ENCODE results near the gene MYH10.
"Not testable (repeated sequence)": the region's sequence is repeated elsewhere in the genome, so short reads cannot be mapped to it uniquely, and the experiment has no call there.

MYH10 gene

DNA sequence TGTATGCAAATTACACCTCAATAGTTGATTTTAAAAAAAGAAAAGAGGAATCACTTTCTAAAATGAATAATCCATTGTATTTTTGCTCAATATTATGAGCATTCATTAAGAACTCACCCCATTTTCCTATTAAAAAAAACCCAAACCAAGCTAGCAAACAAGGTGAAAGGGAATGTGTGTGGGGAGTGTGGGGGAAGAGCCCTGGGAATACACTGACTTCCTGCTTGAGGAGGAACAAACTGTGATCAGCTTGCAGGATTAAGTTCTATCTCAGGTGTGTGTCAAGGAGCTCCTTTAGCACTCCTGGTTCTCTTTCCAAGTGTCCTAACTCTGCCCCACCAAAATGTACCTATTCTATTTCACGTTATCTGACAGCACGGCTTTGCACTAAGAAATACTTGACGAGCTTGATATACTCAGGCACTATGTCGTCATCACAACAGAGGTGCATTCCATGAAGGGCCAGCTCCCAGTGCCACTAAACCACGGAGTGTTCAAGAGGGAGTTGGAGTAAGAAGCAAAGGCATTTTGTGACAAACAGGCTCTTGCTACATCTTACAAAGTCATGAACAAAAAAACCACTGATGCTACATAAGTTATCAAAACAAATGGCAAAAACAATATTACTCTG, 73.2 kb downstream of the MYH10 start:
- no peak for DNase-seq (ENCODE audit: low read depth in 1 of 2, low spot score in 1 of 2)

DNA sequence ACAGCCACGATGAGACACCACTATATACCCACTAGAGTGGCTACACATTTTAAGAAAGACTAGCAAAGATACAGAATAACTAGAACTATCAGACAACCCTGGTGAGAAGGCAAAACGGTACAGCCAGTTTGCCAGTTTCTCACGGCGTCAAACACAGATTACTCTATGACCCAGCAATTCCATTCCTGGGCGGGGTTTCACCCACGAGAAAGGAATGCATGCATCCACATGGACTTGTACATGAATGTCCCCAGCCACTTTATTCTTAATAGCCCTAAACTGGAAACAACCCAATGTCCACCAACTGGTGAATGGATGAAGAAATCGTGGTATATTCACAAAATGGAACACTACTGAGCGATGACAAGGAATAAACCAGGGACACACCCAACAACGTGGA, 74.5 kb downstream of the MYH10 start:
- DNase-seq (ENCODE audit: low read depth in 1 of 2, low spot score in 1 of 2): no peak

DNA sequence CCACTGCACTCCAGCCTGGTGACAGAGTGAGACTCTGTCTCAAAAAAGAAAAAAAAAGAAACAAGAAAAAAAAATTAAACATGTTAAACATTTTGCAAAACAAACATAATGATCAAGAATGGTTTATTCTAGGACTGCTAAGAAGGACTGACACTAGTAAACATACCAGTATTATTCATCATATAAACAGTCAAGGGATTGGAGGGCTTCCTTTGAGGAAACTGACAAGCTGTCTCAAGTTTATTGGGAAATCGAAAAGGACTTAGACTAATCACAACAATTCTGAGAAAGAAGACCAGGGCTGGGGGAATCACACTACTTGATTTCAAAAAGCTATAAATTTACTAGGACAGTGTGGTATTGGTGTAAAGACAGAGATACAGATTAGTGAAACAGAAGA, 75.5 kb downstream of the MYH10 start:
- DNase-seq (ENCODE audit: low read depth in 1 of 2, low spot score in 1 of 2): no peak

DNA sequence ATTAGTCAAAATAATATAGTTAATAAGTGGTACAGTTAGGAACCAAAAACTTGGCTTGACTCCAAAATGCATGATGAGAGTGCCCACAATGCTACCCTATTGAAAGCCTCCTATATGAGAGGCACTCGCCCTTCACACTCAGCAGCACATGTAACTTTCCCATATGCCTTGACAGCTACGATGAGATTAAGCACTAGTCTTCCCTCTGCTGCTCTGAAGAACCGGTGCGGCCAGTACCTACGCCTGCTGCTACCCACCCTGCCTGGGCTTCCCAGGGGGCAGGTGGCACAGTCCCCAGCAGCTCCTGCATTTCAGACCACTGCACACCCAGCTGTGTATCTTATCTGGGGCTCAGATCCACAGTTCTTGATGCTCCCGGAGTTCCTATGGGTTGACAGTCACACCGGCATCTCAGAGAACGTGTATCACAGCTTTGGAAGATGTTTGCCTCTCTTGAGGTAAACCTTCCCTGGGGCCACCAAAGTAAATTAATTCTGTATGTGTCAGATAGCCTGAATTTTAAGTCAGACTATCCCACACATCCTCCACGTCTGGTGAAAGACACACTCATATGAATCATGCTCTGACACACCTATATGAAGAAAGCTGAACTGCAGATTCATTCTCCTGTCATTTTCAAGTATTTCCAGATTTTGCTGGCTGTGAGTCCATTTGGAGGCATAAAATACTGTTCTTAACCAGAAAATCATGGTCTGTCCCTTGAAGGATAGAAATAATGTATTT, 77.8 kb downstream of the MYH10 start:
- DNase-seq (ENCODE audit: low read depth in 1 of 2, low spot score in 1 of 2): no peak

DNA sequence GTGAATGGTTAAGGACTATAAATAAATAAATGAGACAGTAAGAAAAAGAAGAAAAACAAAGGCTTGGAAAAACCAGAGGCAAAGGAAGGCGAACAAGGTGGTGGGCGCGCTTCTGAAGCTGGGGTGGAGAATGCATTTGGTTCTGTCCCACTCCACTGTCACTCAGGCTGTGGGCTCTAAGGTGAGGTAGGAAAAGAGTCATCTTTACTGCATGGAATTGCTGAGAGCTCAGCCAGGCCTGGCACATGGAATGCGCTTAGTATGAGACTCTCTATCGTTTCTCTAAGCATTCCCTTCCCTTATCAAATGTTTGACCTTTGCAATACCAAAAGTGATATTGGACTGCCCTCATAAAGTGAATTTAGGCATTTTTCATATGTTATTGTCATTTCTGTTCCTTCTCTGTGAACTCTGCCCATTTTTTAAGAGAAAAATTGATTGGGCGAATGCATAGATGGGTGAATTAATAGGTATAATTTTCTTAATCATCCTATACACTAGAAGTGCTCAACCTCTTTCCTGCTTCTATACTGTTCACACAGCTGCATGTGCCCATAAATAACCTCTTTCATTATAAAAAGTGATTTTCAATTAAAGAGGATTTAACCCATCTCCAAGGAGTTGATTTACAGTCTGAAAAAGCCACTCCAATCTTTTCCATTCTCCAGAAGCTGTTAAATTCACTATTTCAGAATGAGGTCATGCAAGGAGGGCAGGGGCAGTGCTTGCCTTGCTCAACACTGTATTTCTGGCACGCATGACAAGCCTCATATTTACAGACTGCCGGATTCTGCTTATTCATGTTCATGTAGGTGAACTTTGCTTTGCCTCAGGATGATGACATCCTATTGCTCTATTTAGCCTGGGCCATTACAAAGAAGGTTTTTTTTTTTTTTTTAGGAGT, 87.7 kb downstream of the MYH10 start:
- DNase-seq (ENCODE audit: low read depth in 1 of 2, low spot score in 1 of 2): no peak

DNA sequence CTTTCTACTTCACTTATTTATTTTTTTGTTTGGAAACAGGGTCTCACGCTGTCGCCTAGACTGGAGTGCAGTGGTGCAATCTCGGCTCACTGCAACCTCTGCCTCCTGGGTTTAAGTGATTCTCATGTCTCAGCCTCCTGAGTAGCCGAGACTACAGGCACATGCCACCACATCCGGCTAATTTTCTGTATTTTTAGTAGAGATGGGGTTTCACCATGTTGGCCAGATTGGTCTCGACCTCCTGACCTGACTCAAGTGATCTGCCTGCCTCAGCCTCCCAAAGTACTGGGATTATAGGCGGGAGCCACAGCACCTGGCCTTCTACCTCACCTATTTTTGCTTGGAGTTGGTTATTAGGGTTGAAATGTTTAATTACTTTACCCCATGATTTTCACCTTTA, 90.5 kb downstream of the MYH10 start:
- not testable (repeated sequence) for DNase-seq (ENCODE audit: low read depth in 1 of 2, low spot score in 1 of 2)

DNA sequence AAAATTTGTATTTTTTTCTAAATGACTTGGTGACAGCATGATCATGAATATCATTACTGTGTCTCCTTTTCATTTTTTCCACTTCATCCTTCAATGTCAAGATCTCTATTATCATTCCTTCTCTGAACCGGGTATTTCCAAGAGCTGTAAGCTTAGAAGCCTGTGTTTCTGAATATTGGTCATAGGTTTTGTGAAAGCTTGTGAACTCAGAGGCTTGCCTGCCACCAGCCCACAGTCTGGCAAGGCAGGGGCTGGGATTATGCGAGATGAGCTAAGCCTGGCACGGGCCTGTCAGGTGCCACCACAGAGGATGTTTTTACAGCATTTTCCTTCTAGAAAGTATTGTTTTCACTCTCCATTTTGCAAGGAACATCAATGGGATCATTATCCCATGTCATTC, 92.8 kb downstream of the MYH10 start:
- no peak for DNase-seq (ENCODE audit: low read depth in 1 of 2, low spot score in 1 of 2)

DNA sequence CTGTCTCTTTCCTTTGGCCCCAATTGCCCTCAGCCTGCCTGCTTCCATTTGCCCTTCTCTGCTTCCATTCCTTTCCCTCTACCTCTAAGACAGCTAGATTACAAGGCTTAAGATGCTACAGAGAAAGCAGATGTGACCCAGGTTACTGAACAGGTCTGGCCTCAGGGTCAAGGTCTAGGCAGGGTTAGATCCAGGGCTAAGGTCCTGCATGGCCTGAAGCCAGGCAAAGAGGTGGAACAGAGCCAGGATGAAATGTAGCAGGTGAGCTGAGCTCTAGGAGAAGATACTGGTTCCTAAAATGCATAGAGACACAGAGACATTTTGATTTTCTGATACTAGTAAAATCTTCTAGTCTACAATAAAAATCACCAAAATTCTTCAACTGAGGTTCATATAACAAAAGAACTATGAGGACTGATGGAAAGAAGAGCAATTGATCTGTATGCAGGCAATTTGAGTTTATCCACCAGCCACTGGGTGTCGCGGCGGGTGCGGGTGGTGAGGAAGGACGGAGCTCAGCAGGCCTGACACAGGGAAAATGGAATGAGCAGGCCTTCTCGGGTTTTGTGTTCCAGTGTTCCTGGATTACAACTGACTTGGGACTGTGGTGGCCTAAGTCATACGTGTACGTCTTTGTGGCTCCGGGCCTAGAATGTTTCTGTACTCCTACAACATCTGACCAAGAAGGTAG, 95.9 kb downstream of the MYH10 start:
- DNase-seq (ENCODE audit: low read depth in 1 of 2, low spot score in 1 of 2): no peak

DNA sequence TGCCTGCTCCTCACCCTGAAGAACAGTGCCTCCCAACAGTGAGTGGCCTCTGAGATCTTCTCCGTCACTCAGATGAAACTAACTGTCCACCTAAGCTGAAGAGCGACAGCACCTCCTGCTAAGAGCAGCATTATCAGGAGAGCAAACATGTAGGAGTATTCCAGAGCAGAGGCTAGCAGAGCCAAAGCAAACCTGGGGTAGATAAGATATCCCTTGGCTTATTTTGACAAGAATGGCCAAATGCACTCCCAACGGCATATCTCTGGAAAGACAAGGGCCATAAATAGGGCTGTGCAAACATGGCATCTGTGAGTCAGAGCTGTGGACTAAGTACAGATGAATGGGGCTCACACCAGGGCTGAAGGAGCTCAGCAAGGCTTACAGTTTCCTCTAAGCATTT, 98.5 kb downstream of the MYH10 start:
- DNase-seq (ENCODE audit: low read depth in 1 of 2, low spot score in 1 of 2): no peak

DNA sequence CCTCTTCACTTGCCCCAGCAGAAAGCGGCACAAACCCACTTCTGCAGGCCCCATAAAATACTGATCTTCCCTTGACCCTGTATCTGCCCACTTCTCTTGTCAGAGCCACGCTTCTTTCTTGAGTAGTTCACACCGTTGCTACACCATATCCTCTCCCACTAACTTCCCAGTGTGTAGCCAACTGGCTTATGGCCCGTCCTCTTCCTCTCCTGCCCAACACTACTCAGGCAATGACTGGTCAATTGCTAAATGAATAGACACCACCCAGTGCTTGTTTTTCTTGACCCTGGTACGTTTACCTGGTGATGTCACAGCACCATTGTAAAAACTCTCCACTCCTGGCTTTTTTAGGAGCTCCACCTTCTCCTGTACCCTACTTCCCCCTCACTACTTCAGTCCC, 107.9 kb downstream of the MYH10 start:
- no peak for DNase-seq (ENCODE audit: low read depth in 1 of 2, low spot score in 1 of 2)

DNA sequence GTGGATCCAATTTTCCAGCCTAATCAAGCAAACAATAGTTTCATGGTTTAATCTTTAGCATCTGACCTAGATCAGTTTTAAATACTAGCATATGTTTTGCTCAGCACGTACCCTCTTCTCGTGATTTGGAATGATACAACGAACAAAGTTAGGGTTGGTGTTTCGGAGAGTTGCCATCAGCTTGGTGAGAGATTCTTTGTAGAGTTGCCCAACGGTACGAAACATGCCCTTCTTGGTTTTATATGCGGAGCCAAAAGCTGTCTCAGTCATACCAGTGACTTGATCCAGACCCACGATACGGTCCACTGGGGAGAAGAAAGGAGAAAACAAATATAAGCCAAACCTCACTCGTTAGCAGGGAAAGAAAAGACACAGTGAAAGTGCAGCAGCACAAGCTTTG, 109.5 kb downstream of the MYH10 start:
- DNase-seq (ENCODE audit: low read depth in 1 of 2, low spot score in 1 of 2): no peak

DNA sequence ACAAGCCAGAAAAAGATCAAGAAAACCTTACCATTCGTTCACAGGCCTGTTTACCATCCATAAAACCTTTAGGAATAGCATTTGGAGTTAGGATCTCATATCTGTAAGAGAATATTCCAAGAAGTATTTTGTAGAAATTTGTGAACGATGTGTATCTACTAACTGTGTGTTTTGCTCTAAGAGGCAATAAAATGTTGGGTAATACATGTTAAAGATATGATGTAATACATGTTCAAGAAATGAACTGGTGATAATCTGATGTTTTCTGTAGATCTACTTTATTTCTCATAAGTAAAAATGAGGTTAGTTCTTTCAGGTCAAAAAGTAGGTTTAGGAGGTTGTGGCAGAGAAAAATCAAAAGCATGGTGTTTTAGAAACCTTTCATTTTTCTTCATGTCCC, 111.7 kb downstream of the MYH10 start:
- DNase-seq (ENCODE audit: low read depth in 1 of 2, low spot score in 1 of 2): no peak

DNA sequence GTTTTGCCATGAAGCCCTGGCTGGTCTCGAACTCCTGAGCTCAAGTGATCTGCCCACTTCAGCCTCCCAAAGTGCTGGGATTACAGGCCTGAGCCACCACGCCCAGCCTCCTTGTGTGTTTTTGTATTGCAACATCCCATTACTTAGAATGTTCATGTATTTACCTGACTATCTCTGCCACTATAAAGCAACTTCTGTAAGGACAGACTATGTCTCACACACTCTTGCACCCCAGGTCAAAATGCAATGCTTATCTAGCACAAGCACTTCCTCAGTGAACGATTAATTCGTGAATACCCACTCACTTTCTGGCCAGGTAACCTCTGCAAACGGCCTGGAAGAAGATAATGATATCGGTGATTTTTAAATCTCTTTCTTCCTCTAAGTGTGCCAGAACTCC, 112.2 kb downstream of the MYH10 start:
- no peak for DNase-seq (ENCODE audit: low read depth in 1 of 2, low spot score in 1 of 2)

DNA sequence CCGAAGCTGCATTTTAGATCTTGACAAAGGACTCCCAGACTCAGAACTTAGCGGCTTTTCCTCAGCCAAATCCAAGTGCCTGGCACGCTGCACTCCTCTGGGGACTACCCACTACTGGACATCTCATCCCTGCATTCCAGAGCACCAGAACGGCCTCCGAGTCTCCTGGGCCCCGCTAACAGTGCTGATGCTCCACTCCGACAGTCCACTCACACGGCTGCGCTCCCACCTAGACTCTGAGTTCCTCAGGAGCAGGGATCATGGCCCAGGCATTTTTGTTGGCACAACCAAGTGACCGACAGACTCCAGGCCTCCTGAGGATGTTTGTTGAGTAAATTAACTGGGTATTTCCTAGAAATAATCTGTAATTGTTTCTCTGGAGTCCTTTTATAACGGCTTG, 115.7 kb downstream of the MYH10 start:
- no peak for DNase-seq (ENCODE audit: low read depth in 1 of 2, low spot score in 1 of 2)

DNA sequence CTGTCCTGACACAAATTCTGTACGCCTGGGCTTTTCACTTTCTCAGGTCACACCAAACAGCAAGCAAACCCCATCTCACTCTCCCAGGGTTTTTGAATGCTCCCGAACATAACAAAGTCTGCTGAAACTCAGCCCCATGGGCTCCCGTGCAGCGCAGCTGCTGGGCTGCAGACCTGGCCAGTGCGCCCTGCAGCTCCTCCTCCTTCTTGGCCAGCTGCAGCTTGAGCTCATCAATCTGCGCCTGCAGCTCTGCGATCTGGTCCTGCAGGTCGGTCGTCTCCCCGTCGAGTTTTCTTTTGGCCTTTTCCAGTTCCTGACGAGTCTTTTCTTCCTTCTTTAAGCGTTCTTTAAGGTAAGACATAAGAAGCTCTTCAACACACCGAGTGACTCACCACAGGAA, 124.4 kb downstream of the MYH10 start:
- no peak for DNase-seq (ENCODE audit: low read depth in 1 of 2, low spot score in 1 of 2)

DNA sequence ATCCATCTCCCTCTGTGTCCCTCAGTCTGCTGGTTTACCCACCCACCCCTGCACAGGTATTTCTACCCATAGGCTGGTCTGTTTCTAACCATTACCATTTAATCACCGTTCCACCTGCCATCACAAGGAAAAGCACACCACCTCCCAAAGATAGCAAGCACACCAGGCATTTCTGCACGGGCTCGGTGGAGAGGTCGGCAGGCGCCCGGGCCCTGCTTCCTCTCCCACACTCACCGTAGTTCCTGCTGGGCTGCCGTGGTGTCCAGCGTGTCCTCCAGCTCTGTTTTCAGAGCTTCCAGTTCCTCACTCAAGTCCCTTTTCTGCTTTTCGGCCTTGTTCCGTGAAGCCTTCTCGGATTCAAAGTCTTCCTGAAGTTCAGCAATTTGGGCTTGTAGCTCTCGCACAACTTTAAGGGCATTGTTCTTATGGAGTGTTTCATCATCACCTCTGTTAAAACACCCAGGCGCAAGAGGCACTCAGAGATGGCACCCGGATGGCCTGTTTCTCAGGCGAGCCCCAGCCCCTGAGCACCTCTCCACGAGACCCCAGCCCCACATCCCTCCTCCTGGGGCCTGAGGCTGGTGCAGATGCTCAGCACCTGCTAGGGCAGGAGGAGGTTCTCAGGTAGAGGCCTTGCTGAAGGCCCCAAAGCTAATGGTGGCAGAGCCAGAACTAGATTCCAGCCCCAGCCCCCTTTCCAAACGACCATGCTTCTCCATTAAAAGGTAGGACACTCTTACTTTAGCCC, 125.9 kb downstream of the MYH10 start:
- DNase-seq (ENCODE audit: low read depth in 1 of 2, low spot score in 1 of 2): no peak

DNA sequence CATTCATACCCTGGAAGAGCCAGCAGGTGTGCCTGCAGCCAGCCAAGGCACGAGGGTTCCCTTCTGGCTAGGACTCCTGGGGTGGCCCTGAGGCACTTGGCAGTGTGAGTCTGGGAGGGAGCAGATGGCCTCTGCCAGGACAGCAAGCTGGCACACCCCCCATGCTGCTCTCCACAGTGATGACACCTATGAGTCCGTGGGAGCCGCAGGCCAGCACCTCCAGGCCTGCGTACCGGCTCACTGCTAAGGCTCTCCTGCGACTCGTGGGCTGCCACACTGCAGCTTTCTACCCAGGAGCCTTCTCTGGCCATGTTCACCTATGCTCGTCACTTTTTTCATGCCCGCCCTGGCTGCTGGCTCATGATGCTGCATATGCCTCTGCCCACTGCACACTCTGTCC, 126.7 kb downstream of the MYH10 start:
- DNase-seq (ENCODE audit: low read depth in 1 of 2, low spot score in 1 of 2): no peak

DNA sequence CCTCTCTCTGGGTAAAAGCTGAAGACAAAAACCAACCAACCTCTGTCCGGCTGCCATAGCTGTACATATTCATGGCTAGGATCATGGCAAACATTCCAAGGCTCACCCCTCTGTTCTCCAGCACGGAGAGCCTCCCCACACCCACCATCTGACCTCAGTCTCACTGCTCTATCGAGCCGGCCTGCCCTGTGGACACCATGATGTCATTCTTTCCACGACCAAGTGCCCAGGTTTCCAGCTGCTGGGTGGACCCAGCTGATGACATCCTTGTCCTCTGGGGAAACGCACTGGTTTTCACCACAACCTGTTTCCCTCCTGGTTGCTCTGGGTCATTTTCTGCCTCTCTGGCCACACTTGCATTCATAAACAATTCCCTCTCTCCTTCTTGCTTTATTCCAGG, 127.2 kb downstream of the MYH10 start:
- DNase-seq (ENCODE audit: low read depth in 1 of 2, low spot score in 1 of 2): no peak

DNA sequence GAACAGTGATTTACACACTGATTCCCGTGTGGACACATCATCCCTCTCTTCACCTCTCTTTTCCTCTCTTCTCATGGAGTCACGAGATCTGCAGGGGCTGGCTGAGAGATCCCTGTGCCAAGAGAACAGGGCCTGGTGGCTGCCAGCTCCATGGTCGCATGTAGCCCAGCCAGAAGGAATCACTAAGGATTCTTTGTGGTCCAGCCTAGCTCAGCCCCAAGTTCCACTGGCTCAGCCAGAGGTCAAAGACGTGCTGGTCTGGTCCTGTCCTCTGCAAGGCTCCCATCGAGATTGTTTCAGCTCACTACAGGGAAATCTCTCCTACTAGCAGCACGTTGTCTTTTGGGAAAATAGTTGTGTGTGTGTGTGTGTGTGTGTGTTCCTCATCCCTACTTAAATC, 128.4 kb downstream of the MYH10 start:
- no peak for DNase-seq (ENCODE audit: low read depth in 1 of 2, low spot score in 1 of 2)

DNA sequence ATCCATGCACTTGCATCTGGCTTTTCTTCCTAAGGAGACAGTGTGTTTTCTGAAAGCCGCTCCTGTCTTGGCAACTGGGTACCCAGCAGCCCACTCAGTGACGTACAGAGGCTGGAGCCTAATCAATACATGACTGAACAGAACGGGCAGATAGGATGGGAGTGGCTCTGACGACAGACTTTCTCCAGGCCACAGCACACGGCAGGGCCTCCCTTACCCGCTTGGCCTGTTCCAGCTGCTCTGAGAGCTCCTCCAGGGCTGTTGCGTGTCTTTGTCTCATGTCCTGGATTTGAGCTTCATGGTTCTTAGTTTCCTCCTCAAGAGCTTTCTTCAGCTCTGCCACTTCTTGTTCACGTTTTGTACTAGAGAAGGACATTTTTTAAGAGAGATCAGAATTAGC, 129.9 kb downstream of the MYH10 start:
- DNase-seq (ENCODE audit: low read depth in 1 of 2, low spot score in 1 of 2): no peak

DNA sequence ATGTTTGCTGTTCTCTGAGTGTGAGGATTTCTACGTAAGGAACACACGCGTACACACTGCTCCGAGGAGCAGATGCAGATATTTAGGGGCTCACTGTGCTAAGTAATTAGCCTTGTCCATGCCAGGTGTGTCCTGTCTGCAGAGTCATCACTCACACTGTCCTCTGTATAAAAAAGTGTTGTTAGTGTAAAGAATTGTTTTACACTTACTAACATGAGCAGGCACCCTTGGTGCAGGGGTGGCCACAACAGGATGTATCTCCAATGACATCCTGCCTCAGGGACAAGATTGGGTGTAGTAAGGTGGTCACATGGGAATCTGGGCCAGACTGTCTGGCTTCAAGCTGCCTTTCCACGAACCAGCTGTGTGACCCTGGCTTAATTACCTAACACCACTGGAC, 130.9 kb downstream of the MYH10 start:
- DNase-seq (ENCODE audit: low read depth in 1 of 2, low spot score in 1 of 2): no peak
